Measurements from ENCODE around the gene AMBN.

Gene AMBN

GRCh38 chr4:70591955-70592582 is at the start of gene AMBN:
Gene AMBN (plus strand): TSS chr4:70592256. CDS start chr4:70592359, 103 bp downstream.
- no peak for DNase-seq (ENCODE audit: low read depth in 4 of 4, low spot score in 1 of 4)

- DNase-seq (ENCODE audit: low read depth in 4 of 4, low spot score in 1 of 4): no peak
Observed at GRCh38 chr4:70544279-70544868, 47.7 kb upstream of the AMBN start.

- no peak for DNase-seq (ENCODE audit: low read depth in 4 of 4, low spot score in 1 of 4)
Observed at GRCh38 chr4:70556856-70557255, 35.2 kb upstream of the AMBN start.

- DNase-seq (ENCODE audit: low read depth in 4 of 4, low spot score in 1 of 4): peak in 2 of 4 experiments; percentile 0 to 1
Observed at GRCh38 chr4:70559211-70559830, 32.7 kb upstream of the AMBN start.

- no peak for DNase-seq (ENCODE audit: low read depth in 4 of 4, low spot score in 1 of 4)
Observed at GRCh38 chr4:70559924-70560323, 32.1 kb upstream of the AMBN start.

GRCh38 chr4:70564033-70564432 is 28.0 kb upstream of the AMBN start:
- no peak for DNase-seq (ENCODE audit: low read depth in 4 of 4, low spot score in 1 of 4)

GRCh38 chr4:70570796-70571195 is 21.3 kb upstream of the AMBN start:
- DNase-seq (ENCODE audit: low read depth in 4 of 4, low spot score in 1 of 4): no peak

GRCh38 chr4:70571772-70572171 is 20.3 kb upstream of the AMBN start:
- DNase-seq (ENCODE audit: low read depth in 4 of 4, low spot score in 1 of 4): no peak

- DNase-seq (ENCODE audit: low read depth in 4 of 4, low spot score in 1 of 4): no peak
Observed at GRCh38 chr4:70575964-70576363, 16.1 kb upstream of the AMBN start.

GRCh38 chr4:70577220-70577927 is 14.7 kb upstream of the AMBN start:
- no peak for DNase-seq (ENCODE audit: low read depth in 4 of 4, low spot score in 1 of 4)

GRCh38 chr4:70581980-70582379 is 10.1 kb upstream of the AMBN start:
- DNase-seq (ENCODE audit: low read depth in 4 of 4, low spot score in 1 of 4): no peak

- no peak for DNase-seq (ENCODE audit: low read depth in 4 of 4, low spot score in 1 of 4)
Observed at GRCh38 chr4:70583952-70584834, 7.9 kb upstream of the AMBN start.

GRCh38 chr4:70586841-70587240 is 5.2 kb upstream of the AMBN start:
- DNase-seq (ENCODE audit: low read depth in 4 of 4, low spot score in 1 of 4): no peak

- no peak for DNase-seq (ENCODE audit: low read depth in 4 of 4, low spot score in 1 of 4)
Observed at GRCh38 chr4:70589785-70590184, 2.3 kb upstream of the AMBN start.

- no peak for DNase-seq (ENCODE audit: low read depth in 4 of 4, low spot score in 1 of 4)
Observed at GRCh38 chr4:70594196-70594595, 2.1 kb downstream of the AMBN start.

- no peak for DNase-seq (ENCODE audit: low read depth in 4 of 4, low spot score in 1 of 4)
Observed at GRCh38 chr4:70600305-70600704, 8.2 kb downstream of the AMBN start.

GRCh38 chr4:70600977-70601376 is 8.9 kb downstream of the AMBN start:
- no peak for DNase-seq (ENCODE audit: low read depth in 4 of 4, low spot score in 1 of 4)

- peak; percentile 3 to 45 (median 31) for DNase-seq (ENCODE audit: low read depth in 4 of 4, low spot score in 1 of 4)
Observed at GRCh38 chr4:70601422-70602039, 9.5 kb downstream of the AMBN start.

- DNase-seq (ENCODE audit: low read depth in 4 of 4, low spot score in 1 of 4): no peak
Observed at GRCh38 chr4:70603856-70604255, 11.8 kb downstream of the AMBN start.

- DNase-seq (ENCODE audit: low read depth in 4 of 4, low spot score in 1 of 4): no peak
Observed at GRCh38 chr4:70606459-70606858, 14.4 kb downstream of the AMBN start.

Data from stimulated activated CD4-positive, alpha-beta T cell treated with anti-CD3 and anti-CD28 coated beads, Interleukin-1b, Interleukin-23, amount 100 ng/mL, for 24 hours (primary cell).